A549 (cell line): Measurements from ENCODE around the gene SCN3B. TPM values are rescaled to one million over a fixed set of nuclear protein-coding genes. Genes with fewer than 3 reads are reported as not detected.

Experiments used
- ATAC-seq, 2 experiments: fragments of 200-7000 bp in 1 of 2; fragments of >200 bp in 1 of 2; cut with Nextera tagmentation in 1 of 2; cut with Tn5 transposase in 1 of 2; 3 replicates each; pipeline versions ENCODE4 v1.8.0 to v1.9.1; 2018 to 2020; ENCODE audit warnings: mild to moderate bottlenecking in 1 of 2, moderate library complexity in 1 of 2
- CTCF ChIA-PET: fragments of 300-600 bp; sonication (Branson Sonifier 250); formaldehyde crosslinking; extraction: SDS; loops from one replicate; lab custom pipeline; 2021; ENCODE audit warnings: antibody characterized with exemption, inconsistent platforms; lab: Yijun Ruan, JAX
- POLR2A ChIA-PET: fragments of 350-600 bp; formaldehyde crosslinking; extraction: SDS; loops from one replicate; lab custom pipeline; 2021; ENCODE audit warnings: antibody characterized with exemption, inconsistent platforms; lab: Yijun Ruan, JAX
- DNase-seq, 2 experiments: peaks; one replicate each; pipeline versions ENCODE4 v3.0.0 to v3.0.0-alpha.2; 2011 to 2016; ENCODE audit warnings: low read depth in 1 of 2, low spot score in 1 of 2
- FAIRE-seq: peaks from 2 replicates; lab custom pipeline; 2011; peaks lifted over from hg19 to GRCh38; lab: Jason Lieb, UNC
- H3K27ac ChIP-seq, 2 experiments: fragments of >200 bp; sonication (Bioruptor Twin); formaldehyde crosslinking; 3 replicates each; pipeline ENCODE4 v1.5.1; 2016 to 2017
- H3K4me1 ChIP-seq: fragments of >200 bp; sonication (Bioruptor Twin); formaldehyde crosslinking; 3 replicates; pipeline ENCODE4 v1.6.1; 2016
- H3K4me2 ChIP-seq: fragments of >200 bp; sonication (Bioruptor Twin); formaldehyde crosslinking; 3 replicates; pipeline ENCODE4 v1.6.1; 2016
- H3K4me3 ChIP-seq: fragments of >200 bp; sonication (Bioruptor Twin); formaldehyde crosslinking; 3 replicates; pipeline ENCODE4 v1.5.1; 2016
- H3K9me3 ChIP-seq: fragments of >200 bp; sonication (Bioruptor Twin); formaldehyde crosslinking; 3 replicates; pipeline ENCODE4 v1.6.1; 2016
- BHLHE40 ChIP-seq: IDR thresholded peaks from 2 replicates; pipeline ENCODE4 v1.6.1; 2012; ENCODE audit warnings: low read depth, low read length, inconsistent platforms
- CEBPB ChIP-seq, 2 experiments: fragments of >200 bp in 1 of 2; sonication (Bioruptor Twin) in 1 of 2; formaldehyde crosslinking in 1 of 2; IDR thresholded peaks; 2 replicates each; pipeline ENCODE4 v1.6.1; 2012 to 2016
- CTCF ChIP-seq: fragments of >200 bp; sonication (Bioruptor Twin); formaldehyde crosslinking; IDR thresholded peaks from 3 replicates; pipeline ENCODE4 v1.5.1; 2016
- E2F6 ChIP-seq: IDR thresholded peaks from 2 replicates; pipeline ENCODE4 v1.6.1; 2012; ENCODE audit warnings: low read depth, borderline replicate concordance
- EHMT2 ChIP-seq: fragments of 200-600 bp; sonication (generic); IDR thresholded peaks from 2 replicates; pipeline ENCODE4 v1.6.1; 2016; ENCODE audit warnings: antibody characterized with exemption, low read depth, mild to moderate bottlenecking, moderate library complexity
- ELK1 ChIP-seq: fragments of 150-350 bp; IDR thresholded peaks from 2 replicates; pipeline ENCODE4 v1.6.1; 2014; ENCODE audit warnings: low read depth, mild to moderate bottlenecking, low read length
- EP300 ChIP-seq, 2 experiments: fragments of >200 bp; sonication (Bioruptor Twin); formaldehyde crosslinking; IDR thresholded peaks; 2 replicates in 1 of 2; 3 replicates in 1 of 2; pipeline ENCODE4 v1.6.1; 2016 to 2017
- ESRRA ChIP-seq: fragments of 150-350 bp; IDR thresholded peaks from 2 replicates; pipeline ENCODE4 v1.6.1; 2014; ENCODE audit warnings: mild to moderate bottlenecking, low read length, borderline replicate concordance
- FOSB ChIP-seq: fragments of 250-450 bp; sonication (Bioruptor Pico); IDR thresholded peaks from 2 replicates; pipeline ENCODE4 v1.5.0; 2020; ENCODE audit warnings: mild to moderate bottlenecking, moderate library complexity
- GATA3 ChIP-seq: IDR thresholded peaks from 2 replicates; pipeline ENCODE4 v1.6.1; 2012; ENCODE audit warnings: borderline replicate concordance
- HDAC2 ChIP-seq: fragments of 200-600 bp; sonication (generic); IDR thresholded peaks from 2 replicates; pipeline ENCODE4 v1.6.1; 2016
- HES2 ChIP-seq: fragments of >200 bp; sonication (Bioruptor Twin); formaldehyde crosslinking; IDR thresholded peaks from 2 replicates; pipeline ENCODE4 v1.6.1; 2016
- HEYL ChIP-seq: fragments of 250-450 bp; sonication (Bioruptor Pico); IDR thresholded peaks from 2 replicates; pipeline ENCODE4 v1.8.0; 2021; ENCODE audit warnings: mild to moderate bottlenecking, moderate library complexity
- HOXA7 ChIP-seq: fragments of 250-450 bp; sonication (Bioruptor Pico); IDR thresholded peaks from 2 replicates; pipeline ENCODE4 v1.5.0; 2020; ENCODE audit warnings: mild to moderate bottlenecking, moderate library complexity
- HOXB5 ChIP-seq: fragments of 250-450 bp; sonication (Bioruptor Pico); IDR thresholded peaks from 2 replicates; pipeline ENCODE4 v1.5.0; 2020; ENCODE audit warnings: mild to moderate bottlenecking, moderate library complexity
- JUN ChIP-seq, 2 experiments: fragments of >200 bp; sonication (Bioruptor Twin); formaldehyde crosslinking; IDR thresholded peaks; 2 replicates in 1 of 2; 3 replicates in 1 of 2; pipeline ENCODE4 v1.6.1; 2016 to 2017
- PBX3 ChIP-seq: IDR thresholded peaks from 2 replicates; pipeline ENCODE4 v1.6.1; 2012
- PHF8 ChIP-seq: fragments of 200-600 bp; sonication (generic); IDR thresholded peaks from 2 replicates; pipeline ENCODE4 v1.6.1; 2016; ENCODE audit warnings: low read depth, mild to moderate bottlenecking, antibody characterized with exemption, moderate library complexity, borderline replicate concordance
- POLR2A ChIP-seq: IDR thresholded peaks from 2 replicates; pipeline ENCODE4 v1.6.1; 2012; ENCODE audit warnings: mild to moderate bottlenecking, low read length
- POLR2AphosphoS2 ChIP-seq: conservative IDR thresholded peaks from 2 replicates; pipeline ENCODE4 v1.6.1; 2012; ENCODE audit warnings: low read length, improper control_type of control experiment, inconsistent platforms
- RARB ChIP-seq: fragments of 250-450 bp; sonication (Bioruptor Pico); IDR thresholded peaks from 2 replicates; pipeline ENCODE4 v1.8.0; 2021; ENCODE audit warnings: mild to moderate bottlenecking, moderate library complexity
- RCOR1 ChIP-seq: fragments of 150-350 bp; IDR thresholded peaks from 2 replicates; pipeline ENCODE4 v1.6.1; 2014; ENCODE audit warnings: antibody characterized with exemption, low read length, low read depth
- RFX5 ChIP-seq: fragments of 450-650 bp; IDR thresholded peaks from 2 replicates; pipeline ENCODE4 v1.7.1; 2014; ENCODE audit warnings: antibody characterized with exemption, mild to moderate bottlenecking, moderate library complexity
- SREBF2 ChIP-seq: fragments of 450-650 bp; IDR thresholded peaks from 2 replicates; pipeline ENCODE4 v1.6.1; 2014; ENCODE audit warnings: mild to moderate bottlenecking, moderate library complexity
- USF2 ChIP-seq: fragments of 450-650 bp; IDR thresholded peaks from 2 replicates; pipeline ENCODE4 v1.6.1; 2014; ENCODE audit warnings: antibody characterized with exemption
- ZC3H11A ChIP-seq: fragments of 450-650 bp; IDR thresholded peaks from 2 replicates; pipeline ENCODE4 v1.6.1; 2014; ENCODE audit warnings: antibody characterized with exemption, mild to moderate bottlenecking
- ZNF302 ChIP-seq: fragments of 250-450 bp; sonication (Bioruptor Pico); IDR thresholded peaks from 2 replicates; pipeline ENCODE4 v1.9.0; 2021; ENCODE audit warnings: inconsistent platforms, mild to moderate bottlenecking, moderate library complexity
- WGBS: methylation state at CpG from one replicate; pipeline ENCODE4 v1.1.6; 2017; ENCODE audit errors: missing lambda C conversion rate; 5-methylcytosine and 5-hydroxymethylcytosine counted together
- polyA plus RNA-seq, 4 experiments: library from polyadenylated mRNA; depleted of rRNA in 3 of 4; stranded (reverse); fragments of >200 nt; fragmentation: RNase III in 1 of 4; extraction: RNeasy Plus Mini Kit Qiagen cat#74134 plus additional on column Dnase treatment in 1 of 4; gene quantifications; 2 replicates in 3 of 4; 3 replicates in 1 of 4; pipeline ENCODE4 v1.2.3, GENCODE V29; 2011 to 2017

SCN3B gene
- polyA plus RNA-seq, 2 of the 4 experiments (the other 2 are of a cell fraction): 0.18 to 0.37 TPM

- H3K4me2 ChIP-seq: no peak overlapping the region
- TF ChIP-seq POLR2AphosphoS2: no peak
- TF ChIP-seq ESRRA: no peak
- no peak for TF ChIP-seq ELK1
- no peak for TF ChIP-seq EHMT2
- TF ChIP-seq, all 56 proteins: peak for 0
- no peak overlapping the region for H3K4me3 ChIP-seq
- ChIA-PET POLR2A (no interaction called here), CTCF (no interaction called here)
- H3K4me1 ChIP-seq: no peaks in the 10 kb centered on the region
- 46% methylated on average over 2 of the region's 2 CpGs for WGBS
- H3K27ac ChIP-seq: no peak overlapping the region
- FAIRE-seq (no peak), DNase-seq (no peak), ATAC-seq (no peak)
- H3K9me3 ChIP-seq: no peaks in the 10 kb centered on the region
Observed at GRCh38 chr11:123696183-123696582, 41.8 kb upstream of the SCN3B start.

- DNase-seq (no peak), FAIRE-seq (no peak), ATAC-seq (no peak)
- CTCF ChIA-PET: interaction anchor here (0.6 to 1.0 kb wide), 3 partner anchors 12 to 16 kb away, joined by 3 read pairs; no protein-coding TSS in a partner anchor
- POLR2A ChIA-PET: interaction anchor here (0.7 kb wide), 1 partner anchor 142 kb away, joined by 11 read pairs; no protein-coding TSS in a partner anchor
- H3K27ac ChIP-seq: no peak overlapping the region
- TF ChIP-seq POLR2AphosphoS2: no peak
- TF ChIP-seq RFX5: no peak
- no peak for TF ChIP-seq PBX3
- no peak for TF ChIP-seq E2F6
- TF ChIP-seq POLR2A: no peak
- no peak for TF ChIP-seq HDAC2
- no peak for TF ChIP-seq FOSB (CRISPR knock-in tag)
- TF ChIP-seq HEYL (CRISPR knock-in tag): no peak
- H3K4me1 ChIP-seq: no peaks in the 10 kb centered on the region
- WGBS: 40% methylated on average over 9 of the region's 9 CpGs
- H3K4me2 ChIP-seq: no peak overlapping the region
- no peaks in the 10 kb centered on the region for H3K9me3 ChIP-seq
- no peak overlapping the region for H3K4me3 ChIP-seq
Observed at GRCh38 chr11:123695231-123695630, 40.8 kb upstream of the SCN3B start.

- WGBS: 6% methylated on average over 2 of the region's 2 CpGs
- Histone ChIP-seq H3K27ac (no peak overlapping the region), H3K4me3 (no peak overlapping the region), H3K4me2 (no peak overlapping the region), H3K9me3 (no peaks in the 10 kb centered on the region), H3K4me1 (no peaks in the 10 kb centered on the region)
- no peak for FAIRE-seq
- ChIA-PET POLR2A (interaction anchor here (0.7 kb wide), 1 partner anchor 141 kb away, joined by 11 read pairs; no protein-coding TSS in a partner anchor), CTCF (no interaction called here)
- TF ChIP-seq ZC3H11A (no peak), ESRRA (no peak), CEBPB (IDR thresholded peaks at IDR 0.05) (no peak), SREBF2 (no peak), HEYL (CRISPR knock-in tag) (no peak), ZNF302 (no peak)
- ATAC-seq: no peak
- DNase-seq: no peak
Observed at GRCh38 chr11:123694551-123694950, 40.1 kb upstream of the SCN3B start.

GRCh38 chr11:123692961-123693360, 38.5 kb upstream of the SCN3B start:
- H3K4me2 ChIP-seq: no peak overlapping the region
- CTCF ChIA-PET: interaction anchor here (1.2 to 1.4 kb wide), 2 partner anchors 14 to 52 kb away, joined by 3 to 8 read pairs; no protein-coding TSS in a partner anchor
- no peak for TF ChIP-seq RFX5
- TF ChIP-seq JUN (IDR thresholded peaks at IDR 0.05): no peak
- TF ChIP-seq BHLHE40: no peak
- no peak for TF ChIP-seq PHF8
- no peak for TF ChIP-seq CEBPB (IDR thresholded peaks at IDR 0.05)
- no peak for TF ChIP-seq GATA3
- TF ChIP-seq RCOR1: no peak
- TF ChIP-seq RARB (CRISPR knock-in tag): no peak
- TF ChIP-seq EHMT2: no peak
- TF ChIP-seq HOXB5 (CRISPR knock-in tag): no peak
- no peak for TF ChIP-seq HES2
- TF ChIP-seq USF2: no peak
- TF ChIP-seq HOXA7 (CRISPR knock-in tag): no peak
- TF ChIP-seq CTCF: no peak
- no peak for TF ChIP-seq EP300 (IDR thresholded peaks at IDR 0.05)

More at GRCh38 chr11:123692961-123693360, 38.5 kb upstream of the SCN3B start:
- Histone ChIP-seq H3K4me3 (no peak overlapping the region), H3K4me1 (no peaks in the 10 kb centered on the region), H3K27ac (no peak overlapping the region), H3K9me3 (no peaks in the 10 kb centered on the region)
- DNase-seq (no peak), ATAC-seq (no peak), FAIRE-seq (no peak)
- POLR2A ChIA-PET: no interaction called here
